Suprapubic skin (tissue), 4 donors: ENCODE results near the gene CYP21A2.

Experiments used
- EP300 ChIP-seq: sonication (generic); formaldehyde crosslinking; IDR thresholded peaks from one replicate; pipeline ENCODE4 v1.6.1; 2017; ENCODE audit warnings: antibody characterized with exemption
- POLR2A ChIP-seq, 2 donors: fragments of 450-650 bp; IDR thresholded peaks; one replicate each; pipeline ENCODE4 v1.6.1; 2017; ENCODE audit warnings: antibody characterized with exemption in 2 of 2, mild to moderate bottlenecking in 2 of 2, moderate library complexity in 2 of 2
- POLR2AphosphoS5 ChIP-seq, 3 donors: sonication (generic); formaldehyde crosslinking; IDR thresholded peaks; one replicate each; pipeline ENCODE4 v1.6.1; 2017; ENCODE audit warnings: antibody characterized with exemption in 3 of 3
- TF ChIP-seq, protein P1 (sequence below), 2 donors: fragments of 200-600 bp in 1 of 2; fragments of 450-650 bp in 1 of 2; sonication (generic) in 1 of 2; IDR thresholded peaks; one replicate each; pipeline ENCODE4 v1.5.1; 2016 to 2019; ENCODE audit warnings: antibody characterized with exemption in 2 of 2, mild to moderate bottlenecking in 1 of 2, moderate library complexity in 1 of 2

GRCh38 chr6:32069460-32069859, 31.2 kb downstream of the CYP21A2 start:
- TF ChIP-seq EP300 = no peak
- TF ChIP-seq, protein P1, sequence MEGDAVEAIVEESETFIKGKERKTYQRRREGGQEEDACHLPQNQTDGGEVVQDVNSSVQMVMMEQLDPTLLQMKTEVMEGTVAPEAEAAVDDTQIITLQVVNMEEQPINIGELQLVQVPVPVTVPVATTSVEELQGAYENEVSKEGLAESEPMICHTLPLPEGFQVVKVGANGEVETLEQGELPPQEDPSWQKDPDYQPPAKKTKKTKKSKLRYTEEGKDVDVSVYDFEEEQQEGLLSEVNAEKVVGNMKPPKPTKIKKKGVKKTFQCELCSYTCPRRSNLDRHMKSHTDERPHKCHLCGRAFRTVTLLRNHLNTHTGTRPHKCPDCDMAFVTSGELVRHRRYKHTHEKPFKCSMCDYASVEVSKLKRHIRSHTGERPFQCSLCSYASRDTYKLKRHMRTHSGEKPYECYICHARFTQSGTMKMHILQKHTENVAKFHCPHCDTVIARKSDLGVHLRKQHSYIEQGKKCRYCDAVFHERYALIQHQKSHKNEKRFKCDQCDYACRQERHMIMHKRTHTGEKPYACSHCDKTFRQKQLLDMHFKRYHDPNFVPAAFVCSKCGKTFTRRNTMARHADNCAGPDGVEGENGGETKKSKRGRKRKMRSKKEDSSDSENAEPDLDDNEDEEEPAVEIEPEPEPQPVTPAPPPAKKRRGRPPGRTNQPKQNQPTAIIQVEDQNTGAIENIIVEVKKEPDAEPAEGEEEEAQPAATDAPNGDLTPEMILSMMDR (IDR thresholded peaks at IDR 0.05) = no peak
- no peak for TF ChIP-seq POLR2AphosphoS5 (IDR thresholded peaks at IDR 0.05)
- TF ChIP-seq POLR2A (IDR thresholded peaks at IDR 0.05) = no peak
